Osteocyte (in vitro differentiated cells): ENCODE data around the gene PHACTR4. TPM values are rescaled to one million over a fixed set of nuclear protein-coding genes. Genes with fewer than 3 reads are reported as not detected.
"Not testable (repeated sequence)": the region's sequence is repeated elsewhere in the genome, so short reads cannot be mapped to it uniquely, and the experiment has no call there.

ENCODE experiments used
- DNase-seq: peaks from one replicate; pipeline ENCODE4 v3.0.0; 2021; ENCODE audit warnings: mixed read lengths; ENCODE audit not compliant: unreplicated experiment; ENCODE audit errors: extremely low spot score
- H3K27ac Mint-ChIP-seq: one replicate; pipeline ENCODE4 v1.8.0; 2021; ENCODE audit warnings: mild to moderate bottlenecking, mixed read lengths; ENCODE audit not compliant: unreplicated experiment
- H3K27me3 Mint-ChIP-seq: one replicate; pipeline ENCODE4 v1.8.0; 2021; ENCODE audit warnings: mixed read lengths; ENCODE audit not compliant: unreplicated experiment
- H3K36me3 Mint-ChIP-seq: one replicate; pipeline ENCODE4 v1.8.0; 2021; ENCODE audit warnings: mixed read lengths; ENCODE audit not compliant: unreplicated experiment
- H3K4me1 Mint-ChIP-seq: one replicate; pipeline ENCODE4 v1.8.0; 2021; ENCODE audit warnings: mixed read lengths; ENCODE audit not compliant: unreplicated experiment
- H3K4me3 Mint-ChIP-seq: one replicate; pipeline ENCODE4 v1.8.0; 2021; ENCODE audit warnings: mild to moderate bottlenecking, moderate library complexity, mixed read lengths; ENCODE audit not compliant: unreplicated experiment
- H3K9me3 Mint-ChIP-seq: one replicate; pipeline ENCODE4 v1.8.0; 2021; ENCODE audit warnings: mixed read lengths; ENCODE audit not compliant: unreplicated experiment
- CTCF ChIP-seq: fragments of 200-600 bp; sonication (generic); IDR thresholded peaks from 2 replicates; pipeline ENCODE4 v1.5.0; 2021; ENCODE audit warnings: antibody characterized with exemption, mild to moderate bottlenecking, moderate library complexity
- total RNA-seq: library from RNA; stranded (reverse); gene quantifications from 2 replicates; pipeline ENCODE4 v1.2.1, GENCODE V29; 2021

Gene PHACTR4
- total RNA-seq, 1 donor from 2014 or later: 56.0 TPM

- Mint-ChIP-seq H3K9me3 (no peaks in the 10 kb centered on the region), H3K4me1 (no peaks in the 10 kb centered on the region), H3K4me3 (no peak overlapping the region), H3K27me3 (peaks cover 5% of the 10 kb centered on the region), H3K27ac (no peak overlapping the region), H3K36me3 (no peaks in the 10 kb centered on the region)
- TF ChIP-seq CTCF: peak; percentile 76
- DNase-seq: peak; percentile 86
Observed at GRCh38 chr1:28359592-28360239, 9.8 kb upstream of the PHACTR4 start.

DNA sequence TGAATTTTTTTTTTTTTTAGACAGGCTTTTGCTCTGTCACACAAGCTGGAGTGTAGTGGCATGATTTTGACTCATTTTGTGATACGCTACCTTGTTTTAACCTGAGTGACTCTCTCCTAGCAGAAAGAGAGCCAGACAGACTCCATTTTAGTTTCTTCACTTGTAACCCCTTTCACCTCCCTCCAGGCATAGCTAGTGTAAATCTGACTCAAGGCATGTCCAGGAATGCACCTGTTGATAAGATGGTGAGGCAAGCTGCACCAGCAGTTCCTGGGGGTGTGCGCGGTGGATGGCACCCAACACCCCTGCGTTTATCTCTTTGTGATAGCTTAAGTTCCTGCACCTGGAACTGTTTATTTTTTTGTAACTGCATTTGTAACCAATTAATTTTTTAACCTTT is 4.7 kb upstream of the PHACTR4 start:
- peaks cover 4% of the 10 kb centered on the region for H3K4me1 Mint-ChIP-seq
- no peaks in the 10 kb centered on the region for H3K9me3 Mint-ChIP-seq
- H3K4me3 Mint-ChIP-seq: no peak overlapping the region
- no peak for TF ChIP-seq CTCF
- DNase-seq: no peak
- H3K27ac Mint-ChIP-seq: no peak overlapping the region
- no peaks in the 10 kb centered on the region for H3K36me3 Mint-ChIP-seq
- H3K27me3 Mint-ChIP-seq: peaks cover 9% of the 10 kb centered on the region

- peaks cover 9% of the 10 kb centered on the region for H3K27me3 Mint-ChIP-seq
- no peak overlapping the region for H3K27ac Mint-ChIP-seq
- H3K9me3 Mint-ChIP-seq: no peaks in the 10 kb centered on the region
- peaks cover 11% of the 10 kb centered on the region for H3K4me1 Mint-ChIP-seq
- H3K36me3 Mint-ChIP-seq: no peaks in the 10 kb centered on the region
- DNase-seq: no peak
- no peak overlapping the region for H3K4me3 Mint-ChIP-seq
- no peak for TF ChIP-seq CTCF
Observed at GRCh38 chr1:28365864-28366263, 3.7 kb upstream of the PHACTR4 start.

DNA sequence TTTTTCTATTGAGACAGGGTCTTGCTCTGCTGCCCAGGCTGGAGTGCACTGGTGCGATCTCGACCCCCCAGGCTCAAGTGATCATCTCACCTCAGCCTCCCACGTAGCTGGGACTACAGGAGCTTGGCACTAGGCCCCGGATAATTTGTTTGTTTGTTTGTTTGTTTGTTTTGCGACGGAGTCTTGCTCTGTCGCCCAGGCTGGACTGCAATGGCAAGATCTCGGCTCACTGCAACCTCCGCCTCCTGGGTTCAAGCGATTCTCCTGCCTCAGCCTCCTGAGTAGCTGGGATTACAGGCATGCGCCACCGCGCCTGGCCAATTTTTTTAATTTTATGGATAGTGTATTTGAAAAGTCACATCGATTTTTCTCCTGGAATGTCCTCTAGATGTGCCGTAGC is 932 bp upstream of the PHACTR4 start:
- H3K4me3 Mint-ChIP-seq: peak overlapping the region; percentile 93
- peak overlapping the region; percentile 89 for H3K27ac Mint-ChIP-seq
- H3K4me1 Mint-ChIP-seq: peaks cover 20% of the 10 kb centered on the region
- not testable (repeated sequence) for H3K36me3 Mint-ChIP-seq, H3K27me3 Mint-ChIP-seq, H3K9me3 Mint-ChIP-seq, DNase-seq

DNA sequence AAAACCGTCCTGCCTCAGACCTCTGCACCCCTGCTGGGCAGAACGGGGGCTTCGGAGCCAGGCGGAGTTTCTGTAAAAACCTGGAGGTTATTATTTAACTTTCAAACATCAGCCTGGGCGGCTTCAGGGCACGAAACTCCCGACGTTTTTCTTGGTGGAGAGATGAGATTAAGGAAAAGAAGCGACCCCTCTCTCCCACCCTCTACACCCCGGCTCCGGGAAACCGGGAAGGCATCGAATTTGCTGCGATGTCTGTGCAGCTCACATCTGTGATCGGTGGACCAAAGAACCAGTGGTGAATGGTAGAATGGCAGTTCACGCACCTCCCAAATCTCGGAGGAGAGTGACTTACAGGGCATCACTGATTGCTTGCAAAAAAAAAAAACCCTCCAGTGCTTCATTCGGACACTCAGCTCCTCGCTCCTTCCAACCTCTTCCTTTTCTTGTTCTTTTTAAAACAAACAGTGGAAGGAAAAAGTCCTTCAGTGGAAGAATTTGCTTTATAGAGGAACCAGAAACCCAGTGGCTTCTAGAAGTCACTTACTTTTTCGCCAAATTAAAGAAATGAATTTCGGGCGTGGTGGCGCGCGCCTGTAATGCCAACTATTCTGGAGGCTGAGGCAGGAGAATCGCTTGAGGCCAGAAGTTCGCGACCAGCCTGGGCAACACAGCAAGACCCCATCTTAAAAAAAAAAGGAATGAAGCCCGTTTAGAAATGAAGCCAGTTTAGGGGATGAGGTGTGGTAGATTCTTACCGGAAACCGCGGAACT is 884 bp downstream of the PHACTR4 start:
- Mint-ChIP-seq H3K4me3 (peak overlapping the region; percentile 93), H3K4me1 (peaks cover 36% of the 10 kb centered on the region), H3K27me3 (peaks cover 3% of the 10 kb centered on the region), H3K27ac (peak overlapping the region; percentile 89), H3K36me3 (no peaks in the 10 kb centered on the region), H3K9me3 (no peaks in the 10 kb centered on the region)
- TF ChIP-seq CTCF: peak; percentile 16
- no peak for DNase-seq
